Eye (tissue), 1 donor: ENCODE measurements around the gene PDE6D.

Experiments
- DNase-seq: peaks from one replicate; pipeline ENCODE4 v3.0.0-alpha.2; 2015

Gene PDE6D

DNA sequence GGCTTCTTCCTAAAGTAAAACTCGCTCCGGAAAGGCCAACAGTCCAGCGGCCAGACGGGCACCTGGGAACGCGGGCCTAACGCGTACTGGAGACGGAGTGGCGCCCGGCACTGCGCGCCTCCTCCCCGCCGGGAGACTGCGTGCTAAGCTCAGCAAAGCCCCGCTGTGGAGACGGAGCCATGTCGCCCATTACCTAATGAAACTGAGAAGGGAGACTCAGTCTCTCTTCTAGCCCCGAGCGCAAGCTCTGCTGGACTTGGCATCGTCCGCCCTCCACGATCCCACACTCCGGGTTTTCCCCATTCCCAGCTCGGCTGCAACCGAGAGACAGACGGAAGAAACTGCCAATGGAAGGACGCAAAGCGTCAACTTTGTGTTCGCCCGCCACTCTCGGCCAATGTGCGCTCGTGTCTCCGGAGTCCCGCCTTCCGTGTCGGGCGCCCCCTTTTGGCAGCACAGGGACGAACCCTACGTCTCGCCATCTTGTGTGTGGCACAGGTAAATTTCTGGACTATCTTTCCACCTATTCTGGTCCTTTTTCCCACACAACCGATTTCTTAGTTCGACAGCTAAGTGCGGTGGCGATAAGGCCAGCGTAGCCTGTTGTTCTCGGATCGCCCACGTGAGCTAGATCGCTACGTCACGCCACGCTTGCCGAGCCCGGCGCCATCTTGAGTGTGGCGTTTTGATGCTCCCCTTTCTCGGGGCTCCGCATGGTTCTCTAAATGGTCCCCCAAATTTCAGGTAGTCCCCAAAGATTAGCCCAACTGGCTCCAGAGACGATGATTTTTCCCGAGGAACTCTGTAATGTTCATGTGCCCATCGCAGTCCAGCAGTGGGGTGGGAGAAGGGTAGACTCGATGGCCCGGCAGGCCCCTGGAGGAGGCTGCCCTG lies 74.1 kb downstream of the PDE6D start:
- DNase-seq: peak; percentile 100

DNA sequence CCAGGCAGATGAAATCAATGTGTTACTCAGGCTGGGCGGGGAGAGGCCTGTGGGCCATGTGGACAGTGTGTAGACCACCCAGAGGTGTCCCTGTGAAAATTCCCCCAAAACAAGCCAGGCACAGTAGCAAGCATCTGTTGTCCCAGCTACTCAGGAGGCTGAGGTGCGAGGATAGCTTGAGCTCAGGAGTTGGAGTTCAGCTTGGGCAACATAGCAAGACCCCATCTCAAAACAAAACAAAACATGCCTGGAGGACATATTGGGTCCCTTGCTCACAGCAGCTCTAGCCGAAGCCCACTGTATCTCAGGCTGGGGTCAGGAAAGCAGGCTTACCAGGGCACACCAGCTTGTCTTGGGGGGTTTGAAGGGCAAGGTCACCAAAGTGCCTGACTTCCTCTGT lies 77.1 kb downstream of the PDE6D start:
- DNase-seq: no peak

DNA sequence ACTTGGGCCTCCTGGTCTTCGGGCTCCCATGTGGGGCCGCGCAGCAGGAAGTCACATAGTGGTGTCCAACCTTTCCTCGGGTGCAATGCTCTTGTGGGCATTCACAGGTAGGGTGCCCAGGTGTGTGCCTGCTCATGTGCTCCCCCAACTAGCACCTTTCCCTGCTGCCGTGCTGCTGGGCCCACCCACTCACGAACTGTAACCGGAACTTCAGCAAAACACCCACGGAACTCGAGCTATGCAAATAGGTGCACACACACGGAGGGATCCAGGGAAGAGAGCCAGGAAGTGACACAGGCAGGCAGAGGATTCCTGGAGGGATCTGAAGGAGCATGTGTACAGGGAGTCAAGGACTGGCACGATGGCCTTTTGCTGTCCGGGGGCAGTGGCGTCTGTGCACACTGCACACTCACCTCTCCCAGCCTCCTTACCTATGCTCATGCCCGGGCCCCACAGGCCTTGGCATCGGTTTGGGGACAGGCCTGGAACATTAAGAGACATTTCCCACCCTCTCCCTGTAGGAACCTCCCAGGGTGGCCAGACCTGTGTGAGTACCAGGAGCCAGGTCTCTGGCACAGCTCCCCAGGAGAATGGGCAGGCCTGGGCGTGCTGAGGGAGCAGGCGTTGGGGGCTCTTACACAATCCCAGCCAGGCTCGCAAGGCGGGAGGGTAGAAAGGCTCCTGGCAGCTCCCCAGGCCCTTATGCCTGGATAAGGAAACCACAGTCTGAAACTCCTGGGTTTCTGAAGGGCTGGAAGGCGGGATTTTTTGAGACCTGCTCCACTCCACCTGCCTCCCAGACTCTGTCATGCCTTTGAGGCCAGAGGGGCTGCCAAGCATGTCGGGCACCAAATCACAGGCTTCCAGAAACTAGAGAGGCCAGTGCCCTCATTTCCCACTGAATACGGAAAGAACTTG lies 79.4 kb downstream of the PDE6D start:
- DNase-seq: no peak

DNA sequence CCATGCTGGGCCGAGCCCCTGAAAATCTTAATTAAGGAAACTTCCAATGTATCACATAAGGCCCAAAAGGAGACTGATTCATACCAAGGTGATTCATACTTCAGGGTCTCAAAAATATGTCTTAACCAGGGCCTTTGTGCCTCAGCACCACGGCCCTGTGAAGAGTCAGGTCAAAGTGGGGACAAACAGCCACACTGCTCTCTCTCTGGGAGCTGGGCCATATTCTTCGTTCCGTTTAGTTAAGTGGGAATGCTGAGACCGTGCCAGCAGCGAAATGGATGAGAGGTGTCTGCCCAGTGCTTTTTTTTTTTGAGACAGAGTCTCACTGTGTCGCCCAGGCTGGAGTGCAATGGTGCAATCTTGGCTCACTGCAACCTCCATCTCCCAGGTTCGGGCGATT lies 82.1 kb downstream of the PDE6D start:
- no peak for DNase-seq

DNA sequence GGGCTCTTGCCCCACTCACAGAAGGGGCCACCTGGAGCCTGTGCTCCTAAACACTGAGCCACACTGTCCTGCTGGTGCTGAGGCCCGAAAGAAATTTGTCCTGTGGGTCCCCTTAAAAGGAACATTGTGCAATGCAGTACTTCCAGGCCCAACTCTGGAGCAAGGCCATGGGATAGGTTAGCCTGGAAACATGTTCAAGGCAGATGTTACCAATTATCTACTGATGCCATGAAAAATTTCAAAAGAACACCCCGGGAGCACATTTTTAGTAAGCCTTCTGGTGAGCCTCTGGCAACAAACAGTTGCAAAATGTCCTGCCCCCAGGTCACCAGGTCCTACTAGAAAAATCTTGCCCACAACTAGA lies 85.1 kb downstream of the PDE6D start:
- no peak for DNase-seq

DNA sequence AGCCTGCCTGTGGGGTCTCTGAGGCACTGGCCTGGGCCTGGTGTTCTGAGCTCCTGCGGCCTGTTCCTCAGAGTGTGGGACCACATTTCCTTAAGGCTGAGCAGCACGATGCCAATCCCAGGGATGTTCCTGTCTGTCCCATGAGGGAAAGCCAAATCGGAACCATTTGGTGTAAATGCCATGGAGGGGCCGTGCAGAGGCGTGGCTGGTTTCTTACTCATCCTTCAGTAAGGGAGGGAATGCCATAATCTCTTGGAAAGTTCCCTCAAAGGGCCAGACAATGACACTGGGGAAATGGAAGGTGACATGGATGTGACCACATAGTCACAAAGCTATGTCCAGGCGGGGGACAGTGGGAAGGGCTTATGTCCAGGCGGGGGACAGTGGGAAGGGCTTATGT lies 87.1 kb downstream of the PDE6D start:
- no peak for DNase-seq

DNA sequence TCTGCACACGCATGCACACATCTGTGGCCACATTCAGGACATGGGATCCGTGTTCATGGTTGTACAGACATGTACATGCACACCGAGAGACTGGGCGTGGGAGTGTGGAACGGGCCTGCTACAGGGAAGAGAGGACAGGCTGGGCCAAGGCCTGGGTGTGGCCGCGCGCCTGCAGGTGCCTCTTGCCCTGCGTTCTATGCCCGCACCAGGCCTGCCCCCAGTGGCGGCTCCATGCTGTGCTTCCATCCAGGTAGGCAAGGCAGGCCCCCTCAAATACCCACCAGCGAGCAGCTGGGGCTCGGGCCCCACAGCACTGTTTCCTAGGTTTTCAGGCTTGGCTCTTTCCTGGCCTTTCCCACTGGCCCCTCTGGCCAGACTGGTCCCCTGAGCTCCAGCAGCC lies 88.2 kb downstream of the PDE6D start:
- no peak for DNase-seq

DNA sequence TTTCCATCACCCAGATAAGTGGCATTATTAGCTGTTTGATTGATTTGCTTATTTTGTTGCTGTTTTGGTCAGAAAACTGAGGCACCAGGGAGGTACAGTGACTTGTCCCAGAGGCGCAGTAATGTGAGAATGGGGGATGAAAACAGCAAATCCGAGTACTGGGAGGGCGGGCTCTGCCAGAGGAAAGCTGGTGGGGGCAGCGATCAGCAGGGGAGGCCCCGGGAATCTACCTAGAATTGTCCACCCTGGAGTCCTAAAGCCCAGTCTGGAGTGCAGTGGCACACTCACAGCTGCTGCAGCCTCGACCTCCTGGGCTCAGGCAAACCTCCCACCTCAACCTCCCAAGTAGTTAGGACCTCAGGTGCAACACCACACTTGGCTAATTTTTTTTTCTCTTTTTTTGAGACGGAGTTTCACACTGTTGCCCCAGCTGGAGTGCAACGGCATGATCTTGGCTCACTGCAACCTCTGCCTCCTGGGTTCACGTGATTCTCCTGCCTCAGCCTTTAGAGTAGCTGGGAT lies 89.8 kb downstream of the PDE6D start:
- no peak for DNase-seq

DNA sequence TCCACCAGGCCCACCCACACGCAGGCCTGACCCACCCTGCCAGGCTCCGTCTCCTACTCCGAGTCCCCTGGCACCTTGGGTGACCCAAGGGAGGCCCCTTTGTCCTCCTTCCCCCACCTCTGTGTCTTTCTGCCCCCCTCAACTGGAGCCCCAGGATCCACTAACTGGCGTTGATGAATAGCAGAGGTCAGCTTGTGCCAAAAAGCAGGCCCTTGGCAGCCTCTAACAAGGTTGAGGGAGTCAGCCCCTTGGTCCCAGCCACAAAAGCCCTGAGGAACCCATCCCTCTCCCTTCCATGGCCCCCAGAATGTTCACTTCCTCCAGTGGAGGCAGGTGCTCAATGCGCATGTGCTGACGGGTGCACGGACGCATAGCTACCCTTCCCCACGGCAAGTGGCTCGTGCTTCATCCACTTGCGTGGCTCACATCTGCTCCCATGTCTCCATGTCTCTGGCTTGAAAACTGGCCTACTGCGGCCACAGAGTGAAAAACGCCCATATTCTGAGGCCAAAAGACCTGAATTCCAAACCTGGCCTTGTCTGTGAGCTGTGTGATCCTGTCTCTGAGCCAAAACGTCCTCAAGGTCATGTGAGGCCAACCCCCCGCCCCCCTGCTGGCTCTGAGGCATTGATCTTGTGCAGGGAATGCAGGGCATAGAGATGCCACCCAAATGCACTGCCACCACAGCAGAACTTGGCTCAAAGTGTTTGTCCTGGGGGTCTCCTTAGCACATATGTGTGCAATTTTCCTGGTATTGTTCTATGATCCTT lies 91.8 kb downstream of the PDE6D start:
- DNase-seq: no peak

DNA sequence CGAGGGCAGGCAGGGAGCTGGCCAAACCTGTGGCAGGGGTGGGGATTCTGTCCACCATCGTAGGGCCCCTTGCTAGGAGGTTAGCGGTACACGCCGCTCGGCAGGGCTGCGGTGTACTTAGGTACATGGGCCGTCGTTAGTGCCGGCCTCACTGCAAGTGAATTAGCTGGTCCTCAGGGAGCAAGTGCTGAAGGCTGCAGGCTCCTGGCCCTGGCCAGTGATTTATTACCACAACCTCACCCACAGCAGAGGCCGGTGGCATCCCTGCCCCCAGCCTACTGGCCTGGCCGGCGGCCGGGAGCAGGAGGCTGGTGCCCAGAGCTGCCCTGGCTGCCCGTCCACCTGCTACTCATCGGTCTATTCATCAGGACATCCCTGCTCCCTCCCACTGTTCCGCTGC lies 92.4 kb downstream of the PDE6D start:
- peak; percentile 29 for DNase-seq

DNA sequence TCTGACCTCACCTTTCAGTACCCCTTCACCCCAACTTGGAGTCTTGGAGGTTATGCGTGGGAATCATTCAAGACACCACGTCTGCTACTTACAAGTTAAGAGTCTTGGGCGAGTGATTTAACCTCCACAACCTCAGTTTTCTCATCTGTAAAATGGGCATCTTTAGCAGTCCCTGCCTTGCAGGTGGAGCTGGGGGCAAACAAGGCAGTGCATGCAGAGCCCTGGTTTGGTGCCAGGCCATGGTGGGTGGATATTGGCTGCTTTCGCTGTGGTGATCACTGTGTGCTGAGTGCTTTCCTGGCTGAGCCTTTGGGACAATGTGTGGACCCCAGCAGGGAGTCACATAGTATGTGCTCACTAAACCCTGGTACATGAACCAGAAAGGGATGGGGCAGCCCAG lies 93.1 kb downstream of the PDE6D start:
- DNase-seq: no peak

DNA sequence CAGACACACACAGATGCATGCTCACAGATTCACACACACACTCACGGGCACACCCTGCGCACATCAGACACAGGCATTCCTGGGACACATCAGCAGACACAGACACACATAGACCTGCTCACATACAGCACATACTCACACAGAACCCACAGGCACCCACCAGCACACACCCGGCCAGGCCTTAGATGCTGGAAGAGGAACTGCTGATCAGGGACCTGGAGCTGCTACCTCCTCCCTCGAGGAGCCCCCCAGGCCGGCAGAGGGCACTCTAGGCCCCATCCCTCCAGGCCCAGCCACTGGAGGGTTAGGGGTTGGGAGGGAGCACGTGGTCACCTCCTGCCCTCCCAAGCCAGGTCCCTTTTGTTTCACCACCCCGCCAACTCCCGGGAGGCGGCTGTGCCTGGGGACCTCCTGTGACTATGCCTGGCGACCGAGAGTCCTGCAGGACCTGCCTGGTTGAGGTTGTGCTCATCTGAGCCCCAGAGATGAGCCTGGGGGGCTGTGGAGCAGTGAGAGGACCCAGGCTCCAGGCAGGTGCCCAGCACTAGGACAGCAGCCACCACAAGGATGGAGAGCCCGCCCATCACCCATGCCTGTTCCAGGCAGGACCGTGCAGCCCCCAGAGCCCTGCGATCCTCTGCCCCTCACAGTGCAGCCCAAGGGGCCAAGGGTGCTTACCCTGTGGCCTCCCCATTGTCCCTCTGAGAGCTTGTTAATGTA lies 93.8 kb downstream of the PDE6D start:
- DNase-seq: peak; percentile 86

DNA sequence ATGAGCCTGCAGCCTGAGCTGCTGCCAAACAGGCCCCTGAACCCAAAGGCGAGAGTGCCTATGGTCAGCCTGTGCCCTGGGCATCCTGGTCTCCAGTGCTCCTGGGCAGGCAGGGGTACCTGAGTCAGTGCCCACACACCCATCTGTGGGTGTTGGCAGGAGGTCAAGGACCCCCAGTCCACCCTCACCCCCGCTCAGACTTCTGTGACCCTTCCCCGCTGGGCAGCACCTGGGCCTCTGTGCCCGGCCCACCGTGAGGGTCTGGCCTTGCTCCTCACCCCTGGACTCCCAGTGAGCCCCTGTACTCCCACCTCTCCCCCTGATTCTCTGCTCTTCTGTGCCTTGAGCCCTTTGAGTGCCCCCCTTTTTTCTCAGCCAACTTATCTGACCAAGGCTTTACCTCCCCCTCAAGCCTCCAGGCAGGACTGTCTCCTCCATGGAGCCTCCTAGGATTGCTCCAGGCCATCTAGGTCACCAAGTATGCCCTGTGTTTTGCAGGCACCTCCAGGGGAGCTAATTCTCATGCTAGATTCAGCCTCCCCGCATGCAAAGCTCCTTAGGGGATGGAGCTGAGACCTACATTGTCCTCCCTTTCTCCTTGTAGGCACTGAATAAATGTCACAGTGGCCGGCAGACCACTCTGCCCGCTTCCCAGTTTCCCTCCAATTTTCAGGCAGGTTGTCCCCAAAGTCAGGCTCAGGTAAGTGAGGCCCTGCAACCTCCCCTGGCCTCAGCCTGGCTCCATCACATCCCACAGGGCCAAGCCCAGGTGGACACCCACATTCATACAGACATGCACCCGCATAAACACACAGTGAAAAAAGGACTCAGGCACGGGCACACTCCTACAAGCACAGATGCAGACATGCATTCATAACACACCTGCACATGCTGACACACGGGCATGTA lies 94.6 kb downstream of the PDE6D start:
- no peak for DNase-seq

DNA sequence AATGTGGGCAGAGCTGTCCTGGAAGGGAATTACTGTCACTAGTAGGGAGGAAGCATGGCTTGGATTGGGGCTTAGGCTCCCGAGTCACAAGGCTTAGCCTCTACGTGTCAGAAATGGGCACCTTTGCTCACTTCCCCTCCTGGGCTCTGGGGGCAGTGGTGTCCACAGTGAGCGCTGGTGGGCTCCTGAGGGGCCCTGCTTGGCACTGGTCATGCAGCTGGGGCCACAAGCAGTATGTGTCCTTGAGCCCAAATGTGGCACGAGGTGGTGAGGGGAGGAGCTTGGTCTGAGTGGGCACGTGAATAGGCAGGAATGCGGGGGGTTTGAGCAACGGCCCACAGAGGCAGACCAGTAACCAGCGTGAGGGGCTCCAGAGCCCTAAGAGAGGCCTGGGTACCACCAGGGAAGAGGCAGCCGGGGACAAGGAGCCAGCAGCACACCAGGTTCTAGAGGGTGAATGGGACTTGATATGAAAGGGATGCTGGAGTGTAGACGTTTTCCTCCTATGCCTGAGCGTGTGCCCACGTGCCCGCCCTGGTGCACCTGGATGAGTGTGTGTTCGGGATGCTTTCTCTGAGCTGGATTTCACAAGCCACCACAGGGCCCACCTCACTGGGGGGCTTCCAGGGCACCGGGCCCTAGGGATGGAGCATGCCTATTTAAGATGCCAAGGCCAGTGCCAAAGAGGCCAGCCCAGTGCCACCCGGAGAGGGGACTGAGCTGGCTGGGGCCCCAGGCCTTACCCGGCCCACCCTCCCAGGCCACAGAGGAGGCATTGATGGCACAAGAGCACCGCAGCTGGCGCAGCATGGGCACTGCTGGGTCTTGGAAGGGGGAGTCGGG lies 95.5 kb downstream of the PDE6D start:
- DNase-seq: no peak

DNA sequence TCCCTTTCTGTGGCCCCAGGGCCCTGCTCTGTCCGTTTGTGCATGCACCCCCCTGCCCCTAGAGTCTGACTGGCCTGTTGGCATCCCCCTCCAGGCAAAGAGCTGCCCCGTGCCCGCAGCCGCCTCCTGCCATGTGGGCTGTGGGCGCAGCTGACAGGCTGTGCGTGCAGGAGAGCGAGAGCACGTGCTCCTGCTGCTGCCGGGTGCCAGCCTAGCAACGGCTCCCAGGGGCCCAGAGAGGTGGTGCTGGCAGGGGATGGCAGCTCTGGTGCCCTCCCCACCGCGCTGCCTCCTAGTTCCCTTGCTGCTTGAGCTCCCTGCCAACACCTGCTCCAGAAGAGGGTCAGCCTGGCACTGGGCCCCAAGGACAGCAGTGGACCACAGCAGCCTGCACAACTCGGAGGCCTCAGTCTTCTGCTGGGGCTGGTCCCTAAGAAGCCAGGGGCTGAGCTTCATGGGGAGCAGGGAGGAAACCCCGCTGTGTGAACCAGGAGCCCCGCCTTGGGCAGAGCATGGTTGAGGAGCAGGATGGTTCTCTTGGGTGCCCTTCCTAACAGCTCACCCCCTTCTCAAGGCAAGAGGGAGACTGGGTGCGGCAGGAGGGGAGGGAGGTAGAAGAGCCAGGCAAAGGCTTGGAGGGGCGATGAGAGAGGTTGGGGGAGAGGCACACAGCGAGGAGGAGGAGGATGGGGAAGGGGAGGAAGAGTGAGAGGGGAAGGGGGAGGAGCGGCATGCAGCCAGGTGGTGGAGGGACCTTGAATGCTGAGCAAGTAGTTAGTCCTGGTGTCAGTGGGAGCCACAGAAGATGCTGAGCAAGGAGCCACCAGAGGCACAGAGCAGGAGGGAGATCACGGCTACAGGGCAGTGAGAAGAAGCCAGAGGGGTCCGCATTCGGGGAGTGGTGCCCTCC lies 96.5 kb downstream of the PDE6D start:
- DNase-seq: no peak

DNA sequence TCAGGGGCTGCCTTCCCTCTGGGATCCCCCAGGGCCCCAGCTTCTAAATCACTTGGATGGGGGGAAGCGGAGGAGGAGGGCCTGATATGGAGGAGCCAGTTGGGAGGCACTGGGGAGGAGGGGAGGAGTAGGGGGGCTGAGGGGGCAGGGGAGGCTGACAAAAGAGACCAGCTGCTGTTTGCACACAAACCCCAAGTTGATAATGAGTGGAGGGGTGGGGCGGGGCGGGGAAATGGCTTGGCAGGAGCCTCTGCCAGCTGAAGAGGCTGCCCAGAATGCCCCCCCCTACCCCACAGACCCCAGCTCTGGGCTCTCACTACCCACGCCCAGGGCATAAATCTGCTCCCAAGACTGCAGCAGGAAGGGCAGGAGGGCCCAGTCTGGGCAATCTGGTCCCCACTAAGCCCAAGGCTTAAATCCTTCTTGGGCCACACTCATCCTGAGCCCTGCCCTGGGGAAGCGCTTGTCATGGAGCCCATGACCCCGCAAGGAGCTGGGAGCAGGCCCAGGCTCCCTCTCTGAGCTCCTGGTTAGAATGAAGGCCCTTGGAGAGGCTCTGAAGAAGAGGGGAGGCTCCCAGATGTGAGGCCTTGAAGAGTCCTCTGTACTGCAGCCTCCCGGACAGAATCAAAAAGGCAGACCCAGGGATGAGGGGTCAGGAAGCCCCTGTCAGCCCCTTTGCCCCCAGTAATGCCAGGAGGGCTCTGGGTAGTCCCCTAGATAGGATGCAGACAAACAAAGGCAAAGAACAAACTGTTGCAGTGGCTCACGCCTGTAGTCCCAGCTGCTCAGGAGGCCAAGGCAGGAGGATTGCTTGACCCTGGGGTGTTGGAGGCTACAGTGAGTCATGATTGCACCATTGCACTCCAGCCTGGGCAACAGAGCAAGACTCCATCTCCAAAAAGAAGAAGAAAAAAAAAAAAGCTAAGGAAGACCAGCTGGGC lies 97.5 kb downstream of the PDE6D start:
- DNase-seq: peak; percentile 48

DNA sequence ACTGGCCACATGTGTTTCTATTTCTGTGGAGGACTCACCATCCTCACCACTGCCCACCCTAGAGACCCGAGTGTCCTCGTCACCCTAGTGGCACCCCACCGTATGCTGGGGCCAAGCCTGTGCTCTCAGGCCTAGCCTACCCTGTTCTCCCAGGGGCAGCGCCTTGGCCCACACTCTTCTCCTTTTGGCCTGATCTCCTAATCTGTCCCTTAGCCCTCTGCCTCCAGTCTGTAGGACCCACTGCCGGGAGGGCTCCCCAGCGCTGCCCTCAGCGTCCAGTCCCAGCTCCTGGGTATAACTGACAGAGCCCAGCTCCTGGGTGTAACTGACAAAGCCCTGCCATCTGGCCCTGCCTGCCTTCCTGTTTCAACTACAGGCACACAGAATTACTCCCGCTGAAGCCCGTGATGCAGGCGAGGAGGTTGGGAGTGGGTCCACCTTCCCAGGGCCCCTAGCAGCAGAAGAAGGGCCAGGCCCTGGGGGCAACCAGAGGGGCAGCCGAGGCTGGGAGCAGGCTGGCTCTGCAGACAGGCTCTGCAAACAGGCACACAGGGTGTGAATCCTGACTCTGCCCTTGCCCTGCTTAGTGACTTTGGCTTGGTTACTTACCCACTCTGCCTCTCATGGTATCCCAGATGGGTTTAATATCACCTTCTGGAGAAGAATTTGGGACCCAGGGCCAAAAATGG lies 98.3 kb downstream of the PDE6D start:
- DNase-seq: peak; percentile 67
